HG02571 (cell line): ENCODE measurements around the gene IL16.
"Not testable (repeated sequence)": the region's sequence is repeated elsewhere in the genome, so short reads cannot be mapped to it uniquely, and the experiment has no call there.

Experiments used
- ATAC-seq: cut with Tn5 transposase; IDR thresholded peaks from one replicate; pipeline ENCODE4 v1.9.1; 2021; ENCODE audit warnings: mild to moderate bottlenecking, moderate library complexity; ENCODE audit not compliant: unreplicated experiment

Gene IL16

GRCh38 chr15:81331600-81331999, 134.9 kb downstream of the IL16 start:
- no peak for ATAC-seq

- no peak for ATAC-seq
Observed at GRCh38 chr15:81332326-81332725, 135.6 kb downstream of the IL16 start.

- ATAC-seq = no peak
Observed at GRCh38 chr15:81333363-81333762, 136.7 kb downstream of the IL16 start.

- ATAC-seq = no peak
Observed at GRCh38 chr15:81334768-81335435, 138.2 kb downstream of the IL16 start.

GRCh38 chr15:81335631-81336030, 139.0 kb downstream of the IL16 start:
- no peak for ATAC-seq

GRCh38 chr15:81336568-81336967, 139.9 kb downstream of the IL16 start:
- ATAC-seq = no peak

- no peak for ATAC-seq
Observed at GRCh38 chr15:81337241-81337640, 140.6 kb downstream of the IL16 start.

GRCh38 chr15:81337713-81338157, 141.1 kb downstream of the IL16 start:
- ATAC-seq = no peak

GRCh38 chr15:81338170-81339007, 141.7 kb downstream of the IL16 start:
- no peak for ATAC-seq

- no peak for ATAC-seq
Observed at GRCh38 chr15:81339321-81339720, 142.6 kb downstream of the IL16 start.

GRCh38 chr15:81339851-81340250, 143.2 kb downstream of the IL16 start:
- ATAC-seq = no peak

- ATAC-seq = no peak
Observed at GRCh38 chr15:81341351-81341750, 144.7 kb downstream of the IL16 start.

GRCh38 chr15:81343371-81343770, 146.7 kb downstream of the IL16 start:
- ATAC-seq = no peak

GRCh38 chr15:81346611-81347010, 149.9 kb downstream of the IL16 start:
- no peak for ATAC-seq

- no peak for ATAC-seq
Observed at GRCh38 chr15:81347910-81348309, 151.2 kb downstream of the IL16 start.

- ATAC-seq = not testable (repeated sequence)
Observed at GRCh38 chr15:81348691-81349090, 152.0 kb downstream of the IL16 start.

GRCh38 chr15:81349271-81349670, 152.6 kb downstream of the IL16 start:
- no peak for ATAC-seq

GRCh38 chr15:81351651-81352050, 155.0 kb downstream of the IL16 start:
- ATAC-seq = no peak

- no peak for ATAC-seq
Observed at GRCh38 chr15:81356252-81356651, 159.6 kb downstream of the IL16 start.

GRCh38 chr15:81357180-81357686, 160.6 kb downstream of the IL16 start:
- no peak for ATAC-seq

- ATAC-seq = no peak
Observed at GRCh38 chr15:81358248-81358647, 161.6 kb downstream of the IL16 start.

- ATAC-seq = no peak
Observed at GRCh38 chr15:81360491-81360890, 163.8 kb downstream of the IL16 start.
